Forelimb muscle (tissue), 1 donor: ENCODE data around the gene DIPK1A. TPM values are rescaled to one million over a fixed set of nuclear protein-coding genes. Genes with fewer than 3 reads are reported as not detected.

Experiments used
- DNase-seq: peaks from one replicate; pipeline ENCODE4 v3.0.0-alpha.2; 2013; ENCODE audit warnings: low read depth
- polyA plus RNA-seq: library from polyadenylated mRNA; unstranded; fragments of 120-200 nt; gene quantifications from one replicate; pipeline ENCODE4 v1.2.1, GENCODE V29; 2013; ENCODE audit not compliant: insufficient read length

DIPK1A gene
- polyA plus RNA-seq, 1 donor: 10.7 TPM

DNA sequence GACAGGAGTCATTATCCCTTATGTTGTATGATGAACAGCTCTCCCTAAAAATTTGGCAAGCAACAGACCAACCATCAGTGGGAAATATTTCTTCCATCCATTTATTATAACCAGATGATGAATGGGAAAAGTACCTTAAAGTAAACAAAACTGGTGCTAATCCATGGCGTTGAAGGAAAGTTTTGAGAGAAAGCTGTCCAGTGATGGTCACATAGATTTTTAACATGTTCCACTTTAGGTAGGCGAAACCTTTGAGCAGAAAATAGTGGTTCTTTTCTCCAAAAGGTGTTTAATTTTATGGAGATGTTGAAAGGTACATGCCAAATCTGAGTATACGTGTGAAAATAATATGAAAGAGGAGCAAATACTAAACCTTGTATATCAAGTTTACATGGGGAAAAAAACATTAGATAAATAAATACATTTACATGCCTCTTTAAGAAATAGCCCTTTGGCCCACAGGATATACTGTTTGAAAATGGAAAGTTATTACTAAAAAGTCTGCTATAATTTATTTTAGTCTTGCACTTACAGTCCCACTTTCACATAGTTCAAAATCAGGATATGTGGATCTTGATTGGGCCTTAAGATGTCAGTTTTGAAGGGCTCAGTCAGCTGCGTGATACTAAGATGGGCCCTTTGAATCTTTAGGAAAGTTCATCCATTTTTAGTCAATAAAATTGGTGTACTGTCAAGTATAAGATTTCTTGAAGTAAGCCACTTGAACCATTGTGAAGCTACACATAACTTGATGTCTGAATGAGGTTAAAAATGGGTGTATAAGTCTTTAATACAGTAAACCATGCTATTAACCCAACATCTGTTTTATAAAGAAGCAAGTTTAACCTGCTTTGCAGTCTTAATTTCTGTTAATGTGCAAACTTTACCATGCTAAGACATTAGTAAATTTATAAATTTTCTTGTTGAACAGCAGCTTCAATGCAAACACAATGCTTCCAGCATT, 118.9 kb downstream of the DIPK1A start:
- DNase-seq: no peak

DNA sequence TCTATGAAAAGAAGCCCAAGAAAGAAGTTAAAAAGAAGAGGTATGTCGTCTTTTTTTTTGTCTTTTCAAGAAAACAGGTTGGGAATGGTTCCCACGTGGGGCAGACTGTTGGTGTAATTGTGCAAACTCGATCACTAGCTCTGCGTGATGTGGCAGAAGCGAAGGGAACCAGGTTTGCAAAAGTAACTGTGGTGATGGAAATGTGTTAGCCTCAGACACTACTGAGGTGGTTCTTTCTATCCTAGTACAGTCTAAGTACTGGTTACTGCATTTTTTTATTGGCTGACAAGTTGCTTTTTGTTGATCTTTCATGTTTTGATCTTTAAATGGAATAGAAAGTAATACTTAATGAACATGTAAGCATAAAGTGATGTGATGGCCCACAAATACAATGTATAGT, 120.7 kb downstream of the DIPK1A start:
- no peak for DNase-seq

DNA sequence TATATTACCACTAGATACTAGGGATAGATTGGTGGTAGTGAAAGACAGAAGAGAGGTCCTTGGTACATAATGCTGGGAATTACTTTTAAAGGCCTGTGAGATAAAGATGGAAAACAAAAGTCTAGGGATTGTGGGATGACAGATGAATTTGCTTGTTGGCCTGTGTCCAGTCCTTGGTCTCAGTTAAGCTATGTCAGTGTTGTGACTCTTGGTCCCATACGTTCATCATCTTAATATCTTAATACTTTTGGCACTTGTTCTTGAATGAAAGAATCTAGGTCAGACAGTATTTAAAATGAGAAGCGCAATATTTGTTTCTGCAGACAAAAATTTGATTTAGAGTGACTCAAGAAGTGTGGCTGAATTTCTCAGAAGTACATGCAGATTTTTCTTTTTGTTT, 121.8 kb downstream of the DIPK1A start:
- no peak for DNase-seq

DNA sequence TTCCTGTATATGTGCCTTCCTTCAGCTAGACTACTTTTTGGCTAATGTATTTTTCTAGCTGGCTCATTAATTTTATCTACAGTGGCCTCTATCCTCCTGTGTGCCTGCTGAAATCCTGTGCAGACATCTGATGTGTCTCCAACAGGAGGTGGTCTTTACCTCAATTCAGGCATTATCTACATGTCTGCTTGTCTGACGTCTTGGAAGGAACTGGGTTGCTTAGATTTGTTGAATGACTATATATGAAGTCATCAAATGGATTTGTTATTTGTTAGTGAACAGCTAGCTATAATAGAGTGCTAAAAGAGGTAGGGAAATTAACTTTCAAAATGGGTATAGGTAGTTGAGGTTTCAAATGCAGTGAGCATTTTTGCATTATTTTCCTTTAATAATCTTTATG, 122.7 kb downstream of the DIPK1A start:
- no peak for DNase-seq

DNA sequence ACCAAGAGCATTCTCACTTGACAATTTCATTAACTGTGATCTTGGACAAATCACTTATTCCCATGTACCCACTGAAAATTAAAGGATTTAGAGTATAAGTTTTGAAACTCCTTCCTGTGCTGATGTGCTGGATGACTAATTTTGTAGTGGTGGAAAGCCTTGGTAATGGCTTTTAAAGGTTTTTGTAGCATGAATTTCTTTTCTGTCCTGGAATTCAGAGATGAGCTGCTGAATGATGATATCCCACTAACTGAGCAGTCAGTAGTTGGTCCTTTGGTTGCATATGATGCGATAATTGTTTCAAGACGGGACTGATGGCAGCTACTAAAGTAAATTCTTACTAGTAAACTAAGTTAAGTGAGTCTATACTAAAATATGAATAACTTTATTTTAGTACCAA, 124.2 kb downstream of the DIPK1A start:
- no peak for DNase-seq

DNA sequence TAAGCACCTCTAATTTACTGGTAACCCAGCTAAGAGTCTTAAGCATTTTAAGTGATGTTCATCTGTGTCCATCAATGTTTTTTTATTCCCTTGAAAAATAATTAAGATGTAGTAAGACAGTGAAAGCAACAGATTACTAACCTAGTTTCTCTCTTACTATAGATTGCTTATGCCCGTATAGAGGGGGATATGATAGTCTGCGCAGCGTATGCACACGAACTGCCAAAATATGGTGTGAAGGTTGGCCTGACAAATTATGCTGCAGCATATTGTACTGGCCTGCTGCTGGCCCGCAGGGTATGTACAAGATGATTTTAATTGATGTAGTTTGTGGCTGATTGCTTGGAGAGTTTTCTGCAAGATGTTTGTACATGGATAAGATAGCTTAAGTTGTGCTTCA, 126.6 kb downstream of the DIPK1A start:
- DNase-seq: no peak

DNA sequence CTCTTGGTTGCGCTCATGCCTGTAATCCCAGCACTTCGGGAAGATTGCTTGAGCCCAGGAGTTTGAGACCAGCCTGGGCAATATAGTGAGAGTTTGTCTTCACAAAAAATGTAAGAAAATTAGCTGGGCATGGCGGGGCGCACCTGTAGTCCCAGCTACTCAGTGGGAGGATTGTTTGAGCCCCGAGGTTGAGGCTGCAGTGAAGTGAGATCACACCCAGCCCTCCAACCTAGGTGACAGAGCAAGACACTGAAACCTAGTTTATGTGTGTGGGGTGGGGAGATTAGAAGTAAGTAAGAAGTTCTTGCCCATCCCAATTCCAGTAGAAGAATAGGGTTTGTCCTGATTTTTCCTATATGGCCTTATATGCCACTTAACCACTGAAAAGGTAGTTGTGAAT, 127.4 kb downstream of the DIPK1A start:
- DNase-seq: no peak

DNA sequence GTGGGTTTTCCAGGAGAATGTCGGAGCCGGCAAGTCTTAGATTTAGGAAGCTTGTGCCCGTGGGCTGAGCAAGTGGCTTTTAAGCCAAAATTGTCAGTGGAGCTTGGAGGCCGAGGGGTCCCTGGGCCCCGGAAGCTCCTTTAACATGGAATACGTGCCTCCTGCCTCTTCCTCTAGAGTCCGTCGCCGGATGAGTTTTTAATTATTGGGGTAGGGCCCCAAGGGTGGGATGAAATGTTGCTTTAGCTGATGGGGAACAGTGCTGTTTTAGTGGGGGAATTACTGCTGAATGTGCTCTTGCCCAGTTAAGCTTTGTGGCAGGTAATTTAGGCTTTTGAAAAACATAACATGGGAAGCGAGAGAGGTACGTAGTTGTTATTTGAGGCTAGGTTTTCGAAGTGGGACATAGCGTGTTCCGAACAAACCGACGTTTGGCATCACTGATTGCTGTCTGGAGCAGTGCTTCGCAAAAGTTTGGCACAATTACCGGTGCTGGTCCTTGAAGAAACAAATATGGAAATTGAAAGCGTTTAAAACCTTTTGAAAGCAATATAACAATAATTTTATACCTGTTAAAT, 128.6 kb downstream of the DIPK1A start:
- DNase-seq: no peak

DNA sequence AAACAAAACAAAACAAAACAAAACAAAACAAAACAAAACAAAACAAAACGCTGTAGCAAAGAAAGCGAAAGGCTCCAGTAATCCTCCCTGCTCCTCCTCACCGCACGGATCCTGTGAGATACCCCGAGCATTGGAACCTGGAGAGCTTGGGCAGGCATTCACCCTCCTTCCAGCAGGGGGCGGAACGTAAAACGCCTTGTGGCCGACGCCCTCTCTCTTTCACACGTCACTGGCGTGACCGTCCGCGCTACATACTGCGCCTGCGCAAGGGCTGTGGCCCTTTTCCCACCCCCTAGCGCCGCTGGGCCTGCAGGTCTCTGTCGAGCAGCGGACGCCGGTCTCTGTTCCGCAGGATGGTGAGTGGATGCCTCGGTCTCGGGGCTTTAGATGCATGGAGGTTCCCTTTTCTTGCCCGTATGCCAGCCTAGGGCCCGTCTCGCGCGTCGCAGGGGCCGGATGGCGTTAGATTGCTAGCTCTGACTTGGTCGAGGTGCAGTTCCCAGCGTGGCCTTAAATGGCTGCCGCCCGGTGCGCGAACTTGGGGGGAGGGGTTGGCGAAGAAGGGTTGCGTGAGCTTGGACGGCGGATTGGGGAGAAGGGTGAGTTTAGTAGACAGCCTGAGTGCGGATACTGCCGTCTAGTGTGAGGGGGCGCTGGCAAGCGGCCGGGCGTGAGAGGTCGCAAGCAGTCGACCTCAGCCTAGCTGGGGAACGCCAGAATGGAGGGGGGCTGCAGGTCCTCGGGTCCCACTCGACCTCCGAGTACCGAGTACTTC, 129.3 kb downstream of the DIPK1A start, which contains the start of gene RPL5:
TSS of gene RPL5 (plus strand) at position 279 of the 775 bp plus-strand sequence. CDS start at position 354, 75 bp downstream.
- DNase-seq: peak; percentile 96

DNA sequence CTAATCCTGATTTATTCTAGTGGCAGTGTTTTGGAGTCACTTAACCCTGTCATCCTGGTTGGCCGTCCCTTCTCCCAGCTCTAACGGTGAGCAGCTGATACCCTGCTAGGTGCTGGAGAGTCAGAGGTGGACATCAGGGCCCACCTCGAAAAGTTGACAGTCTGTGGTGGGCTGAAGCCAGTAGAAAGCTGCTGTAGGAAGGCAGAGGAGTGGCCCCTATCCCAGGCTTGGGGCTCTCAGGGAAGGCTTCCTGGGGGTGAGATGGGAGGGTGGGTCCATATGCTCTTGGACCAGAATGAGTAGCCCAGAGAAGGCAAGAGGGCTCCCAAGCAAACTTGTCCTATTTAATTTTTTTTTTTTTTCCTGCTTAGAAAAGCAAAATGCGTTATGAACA, 129.9 kb downstream of the DIPK1A start:
- no peak for DNase-seq

DNA sequence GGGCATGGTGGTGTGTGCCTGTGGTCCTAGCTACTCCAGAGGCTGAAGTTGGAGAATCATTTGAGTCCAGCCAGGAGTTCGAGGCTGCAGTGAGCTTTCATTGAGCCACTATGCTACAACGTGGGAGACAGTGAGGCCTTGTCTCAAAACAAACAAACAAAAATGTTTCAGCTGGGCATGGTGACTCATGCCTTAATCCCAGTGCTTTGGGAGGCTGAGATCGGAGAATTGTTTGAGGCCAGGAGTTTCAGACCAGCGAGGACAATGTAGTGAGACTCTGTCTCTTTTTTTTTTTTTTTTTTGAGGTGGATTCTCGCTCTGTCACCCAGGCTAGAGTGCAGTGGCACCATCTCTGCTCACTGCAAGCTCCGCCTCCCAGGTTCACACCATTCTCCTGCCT, 134.5 kb downstream of the DIPK1A start:
- no peak for DNase-seq

DNA sequence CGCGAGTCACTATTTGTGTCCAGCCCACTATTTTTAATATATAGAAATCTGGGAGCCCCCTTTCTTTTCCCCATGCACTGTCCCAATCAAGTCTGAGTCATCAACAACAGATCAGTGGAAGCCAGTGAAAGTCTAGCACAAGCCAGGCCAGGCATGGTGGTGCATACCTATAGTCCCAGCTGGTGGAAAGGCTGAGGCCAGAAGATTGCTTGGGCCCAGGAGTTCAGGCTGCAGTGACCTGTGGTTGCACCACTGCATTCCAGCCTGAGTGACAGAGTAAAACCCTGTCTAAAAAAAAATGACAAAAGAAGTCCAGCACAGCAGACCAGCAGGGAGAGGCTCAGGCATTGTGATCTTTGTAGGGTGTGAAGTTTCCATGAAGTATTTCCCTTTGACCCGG, 138.4 kb downstream of the DIPK1A start:
- DNase-seq: no peak

DNA sequence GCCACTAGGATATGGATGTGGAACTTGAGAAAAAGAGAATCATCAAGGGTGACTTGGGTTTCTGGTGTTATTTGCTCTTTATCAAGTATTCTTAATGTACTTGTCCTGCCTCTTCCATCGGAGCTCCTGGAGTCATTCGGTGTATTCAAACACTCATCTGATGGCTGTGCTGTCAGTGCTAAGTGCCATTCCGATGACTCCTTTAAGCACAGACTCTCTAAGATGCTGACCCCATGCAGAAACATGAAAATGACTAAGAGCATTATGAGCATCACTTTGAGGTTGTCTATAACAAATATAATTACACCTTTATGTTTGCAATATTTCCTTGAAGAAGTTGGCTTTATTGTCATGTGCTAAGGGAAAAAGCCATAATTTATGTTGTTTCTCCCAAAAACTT, 140.7 kb downstream of the DIPK1A start:
- no peak for DNase-seq

DNA sequence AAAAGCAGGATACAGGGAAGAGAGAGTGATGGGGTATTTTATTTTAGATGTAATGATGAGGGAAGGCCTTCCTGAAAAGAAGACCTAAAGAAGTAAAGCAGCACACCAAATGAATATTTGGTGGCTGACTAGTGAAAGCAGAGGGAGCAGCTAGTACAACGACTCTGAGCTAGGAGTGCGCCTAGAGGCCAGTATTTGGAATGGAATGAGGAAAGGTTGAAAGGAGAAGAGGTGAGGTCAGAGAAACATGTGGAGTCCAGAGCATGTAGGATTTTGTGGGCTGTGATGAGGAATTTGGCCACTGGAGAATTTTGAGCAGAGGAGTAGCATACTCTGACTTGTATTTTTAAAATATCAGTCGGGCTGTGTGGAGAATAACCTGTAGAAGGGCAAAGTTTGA, 141.2 kb downstream of the DIPK1A start:
- no peak for DNase-seq

DNA sequence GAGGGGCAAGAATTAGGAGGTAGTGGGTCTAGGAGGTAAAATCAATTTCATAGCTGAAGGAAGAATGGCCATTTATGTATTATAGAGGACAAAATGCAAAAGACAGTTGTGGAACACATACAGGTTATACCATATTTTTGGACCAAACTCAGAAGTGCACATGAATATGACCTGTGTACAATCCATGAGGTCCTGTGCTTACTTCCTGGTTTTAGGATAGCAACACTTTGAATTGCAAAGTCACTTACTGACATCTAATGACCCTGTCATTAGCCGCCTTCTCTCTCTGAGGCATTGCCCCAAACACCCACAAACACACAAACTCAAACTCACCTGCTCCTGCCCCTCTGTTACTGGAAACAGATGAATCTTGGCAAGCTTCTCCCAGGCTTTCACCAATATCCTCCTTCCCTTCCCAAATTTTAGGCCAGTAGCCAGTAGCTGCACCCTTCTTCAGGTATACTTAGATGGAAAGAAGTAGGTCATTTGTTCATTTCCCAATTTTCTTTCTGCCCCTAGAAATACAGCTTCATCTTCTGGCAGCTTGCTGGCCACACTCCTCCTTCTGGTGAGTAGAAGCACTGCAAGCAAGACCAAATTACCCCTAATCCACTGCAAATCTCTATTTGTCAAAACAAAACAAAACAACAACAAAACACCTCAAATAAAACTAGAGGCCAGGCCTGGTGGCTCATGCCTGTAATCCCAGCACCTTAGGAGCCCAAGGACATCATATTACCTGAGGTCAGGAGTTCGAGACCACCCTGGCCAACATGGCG, 143.1 kb downstream of the DIPK1A start:
- no peak for DNase-seq

DNA sequence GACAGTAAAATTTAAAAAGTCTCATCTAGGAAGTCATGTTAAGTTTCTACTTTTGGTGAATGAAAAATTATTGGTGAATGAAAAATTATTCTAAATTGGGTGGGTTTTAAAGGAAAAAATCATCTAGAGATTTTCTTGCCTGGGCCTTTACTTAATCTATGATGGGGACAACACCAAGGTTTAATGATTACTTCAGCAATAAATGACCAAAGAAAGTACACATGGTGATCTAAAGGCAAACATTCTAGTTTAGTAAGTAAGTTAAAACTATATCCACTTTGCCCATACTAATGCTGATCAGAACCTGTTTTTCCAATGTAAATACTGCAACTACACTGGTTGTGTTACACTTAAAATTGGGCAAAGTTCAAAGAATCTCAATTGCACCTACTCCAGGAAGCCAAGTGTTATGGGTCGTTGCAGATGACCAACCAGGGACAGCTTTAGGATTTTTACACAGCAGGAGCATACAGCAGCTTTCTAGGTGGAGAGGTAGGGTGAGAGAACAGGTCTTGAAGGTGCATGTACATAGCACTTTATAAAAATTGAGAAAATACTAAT, 144.0 kb downstream of the DIPK1A start:
- DNase-seq: no peak

DNA sequence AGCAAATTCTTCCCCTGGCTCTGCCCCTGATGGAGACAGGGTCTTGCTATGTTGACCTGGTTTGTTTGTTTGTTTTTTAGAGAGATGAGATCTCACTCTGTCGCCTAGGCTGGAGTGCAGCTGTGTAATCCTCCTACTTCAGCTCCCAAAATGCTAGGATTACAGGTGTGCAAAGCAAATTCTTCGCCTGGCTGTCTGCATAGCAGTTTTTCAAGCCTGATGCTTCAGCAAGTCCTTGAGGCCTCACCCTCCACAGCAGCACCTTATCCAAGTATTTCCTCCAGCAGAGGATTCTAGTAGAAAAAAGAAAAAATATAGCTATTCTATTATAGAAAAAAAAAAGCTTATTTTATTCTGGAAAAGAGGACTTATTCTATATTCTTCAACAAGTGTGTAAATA, 144.5 kb downstream of the DIPK1A start:
- DNase-seq: no peak

DNA sequence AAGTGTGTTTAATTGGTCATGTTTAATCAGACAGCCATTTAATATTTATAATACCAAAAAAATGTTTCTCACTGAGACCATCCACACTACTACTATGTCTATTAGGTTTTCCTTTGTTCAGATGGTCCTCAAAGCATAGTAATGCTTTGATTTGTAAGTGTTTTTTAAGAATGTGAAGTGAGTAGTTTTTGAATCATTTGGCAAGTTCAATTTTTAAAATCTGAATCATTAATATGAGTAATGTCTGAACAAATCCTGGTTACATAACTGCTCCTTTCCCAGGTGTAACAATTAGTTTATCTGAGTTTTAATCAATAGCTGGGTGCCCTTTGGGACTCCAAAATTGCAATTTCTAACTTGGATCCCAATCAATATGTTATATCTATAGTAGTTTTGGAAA, 152.9 kb downstream of the DIPK1A start:
- DNase-seq: no peak

DNA sequence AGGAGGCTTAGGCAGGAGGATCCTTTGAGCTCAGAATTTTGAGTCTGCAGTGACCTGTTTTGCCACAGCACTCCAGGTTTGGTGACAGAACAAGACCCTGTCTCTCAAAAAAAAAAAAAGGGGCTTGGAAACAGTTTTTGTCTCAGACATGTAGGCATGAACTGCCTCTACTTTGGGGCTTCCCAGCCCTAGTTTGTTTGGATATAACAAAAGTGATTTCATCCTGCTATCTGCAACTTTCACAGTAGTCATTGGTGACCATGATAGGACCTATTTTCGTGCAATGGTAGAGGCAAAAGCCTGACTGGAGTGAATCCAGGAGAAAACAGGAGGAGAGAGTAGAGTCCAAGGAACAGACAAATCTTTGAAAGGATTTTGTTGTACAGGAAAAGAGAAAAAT, 156.0 kb downstream of the DIPK1A start:
- no peak for DNase-seq

DNA sequence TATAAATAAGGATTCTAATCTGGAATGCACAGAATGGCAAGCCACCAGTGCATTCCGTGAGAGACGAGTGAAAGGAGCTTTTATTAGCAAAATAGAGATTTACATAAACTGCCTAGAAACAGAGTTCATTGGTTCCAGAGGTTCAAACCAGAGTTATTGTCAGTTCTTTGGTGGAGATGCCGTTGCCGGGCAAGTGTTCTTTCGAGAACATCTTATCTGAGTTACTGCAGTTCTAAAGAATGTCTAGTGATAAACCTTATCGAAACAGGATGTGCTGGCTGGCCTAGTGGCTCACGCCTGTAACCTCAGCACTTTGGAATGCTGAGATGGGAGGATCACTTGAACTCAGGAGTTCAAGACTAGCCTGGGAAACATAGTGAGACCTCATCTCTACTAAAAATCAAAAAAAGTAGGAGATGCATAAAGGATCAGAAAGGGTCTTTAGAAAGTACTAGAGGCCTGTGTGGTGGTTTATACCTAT, 156.5 kb downstream of the DIPK1A start:
- DNase-seq: no peak
